ENCODE results near the gene GPR137. TPM values are rescaled to one million over a fixed set of nuclear protein-coding genes. Genes with fewer than 3 reads are reported as not detected.

Gene GPR137
- total and polyA plus RNA-seq, 2 experiments from 2014 or later = 35.7 to 37.6 TPM

GRCh38 chr11:64250415-64251015, 35.1 kb upstream of the GPR137 start:
- peak overlapping the region; percentile 67 for H3K4me2 ChIP-seq (ENCODE audit: unreplicated experiment)
- TF ChIP-seq EZH2phosphoT487 (IDR thresholded peaks at IDR 0.05; ENCODE audit: insufficient read depth, low read depth) (no peak), EZH2 (IDR thresholded peaks at IDR 0.05; ENCODE audit: insufficient read depth, poor library complexity, severe bottlenecking) (no peak)
- WGBS, 2 experiments (ENCODE audit: low coverage in 1 of 2, low lambda C conversion rate in 2 of 2, missing lambda C conversion rate in 2 of 2) = 23 to 27% methylated on average over 12 to 13 of the region's 13 CpGs
- peak overlapping the region; percentile 56 for H3K9ac ChIP-seq
- H3K36me3 ChIP-seq (ENCODE audit: low read depth) = no peaks in the 10 kb centered on the region; the same call in 1 of the 2 replicates
- no peaks in the 10 kb centered on the region for H3K9me2 ChIP-seq (ENCODE audit: insufficient read depth)
- H3K27me3 ChIP-seq (replicated peaks; ENCODE audit: insufficient read depth) = no peaks in the 10 kb centered on the region
- peak overlapping the region; percentile 80 for H2AFZ ChIP-seq
- no peak overlapping the region for H3K27ac ChIP-seq
- peaks cover 6% of the 10 kb centered on the region; the same call in 1 of the 2 replicates for H3F3A ChIP-seq (ENCODE audit: insufficient read depth)
- H3K79me2 ChIP-seq (ENCODE audit: insufficient read depth) = peaks cover 36% of the 10 kb centered on the region
- peak overlapping the region; percentile 91 for H3K4me3 ChIP-seq
- no peaks in the 10 kb centered on the region for H3K9me3 ChIP-seq (ENCODE audit: low read depth)
- H4K20me1 ChIP-seq (ENCODE audit: insufficient read depth) = no peaks in the 10 kb centered on the region
- in situ Hi-C loops (cut with MboI) = no loop called here
- DNase-seq = no peak
- H3K4me1 ChIP-seq (ENCODE audit: insufficient read depth) = peaks cover 11% of the 10 kb centered on the region; the same call in 1 of the 2 replicates

DNA sequence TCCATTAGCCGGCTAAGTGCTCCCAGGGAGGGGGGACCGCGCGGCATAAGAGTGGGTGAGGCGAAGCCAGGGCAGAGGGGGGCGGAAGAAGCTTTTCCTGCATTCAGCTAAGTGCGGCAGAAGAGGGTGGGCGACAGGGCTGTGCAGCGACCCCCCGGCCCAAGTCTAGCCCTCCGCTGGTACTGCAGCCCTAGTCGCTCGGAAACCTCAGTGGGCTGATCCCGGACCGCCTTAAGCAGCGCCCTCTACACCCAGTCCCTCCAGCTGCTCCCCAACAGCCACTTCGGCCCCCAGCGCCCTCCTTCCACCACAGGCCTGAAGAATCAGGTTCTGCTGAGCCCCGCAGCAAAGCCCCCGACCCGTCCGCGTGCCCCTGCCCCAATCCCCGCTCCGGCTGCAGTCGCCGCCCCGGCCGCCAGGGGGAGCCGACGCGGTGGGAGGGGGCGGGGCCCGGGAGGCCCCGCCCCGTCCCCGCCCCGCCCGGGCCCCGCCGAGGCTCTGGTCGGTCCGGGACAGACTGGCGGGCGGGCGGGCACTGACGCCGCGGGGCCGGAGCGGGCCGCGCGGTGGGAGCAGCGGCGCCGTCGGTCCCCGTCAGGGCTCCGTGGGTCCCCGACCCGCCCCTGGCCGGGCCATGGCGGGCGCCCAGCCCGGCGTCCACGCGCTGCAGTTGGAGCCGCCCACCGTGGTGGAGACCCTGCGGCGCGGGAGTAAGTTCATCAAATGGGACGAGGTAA, 34.5 kb upstream of the GPR137 start, which contains the start of gene PLCB3:
TSS of gene PLCB3 (plus strand) at position 515 of the 737 bp plus-strand sequence. CDS start at position 635, 120 bp downstream.
- TF ChIP-seq EZH2phosphoT487 (IDR thresholded peaks at IDR 0.05; ENCODE audit: insufficient read depth, low read depth) (no peak), EZH2 (IDR thresholded peaks at IDR 0.05; ENCODE audit: insufficient read depth, poor library complexity, severe bottlenecking) (no peak)

GRCh38 chr11:64251753-64252002, 34.0 kb upstream of the GPR137 start:
- WGBS, 2 experiments (ENCODE audit: low coverage in 1 of 2, low lambda C conversion rate in 2 of 2, missing lambda C conversion rate in 2 of 2) = 1 to 3% methylated on average over 18 of the region's 18 CpGs

More for the DNA sequence above, 34.5 kb upstream of the GPR137 start, which contains the start of gene PLCB3:
- no peaks in the 10 kb centered on the region for H3K9me3 ChIP-seq (ENCODE audit: low read depth)
- DNase-seq = peak; percentile 82
- H3K27me3 ChIP-seq (replicated peaks; ENCODE audit: insufficient read depth) = no peaks in the 10 kb centered on the region
- H3K4me2 ChIP-seq (ENCODE audit: unreplicated experiment) = peak within 1 kb of the TSS; percentile 99
- H3K4me1 ChIP-seq (ENCODE audit: insufficient read depth) = peaks cover 11% of the 10 kb centered on the region; the same call in 1 of the 2 replicates
- peaks cover 5% of the 10 kb centered on the region; the same call in 1 of the 2 replicates for H3F3A ChIP-seq (ENCODE audit: insufficient read depth)
- H2AFZ ChIP-seq = peak within 1 kb of the TSS; percentile 81
- in situ Hi-C loops (cut with MboI) = no loop called here
- H3K9ac ChIP-seq = peak within 1 kb of the TSS; percentile 87
- H3K79me2 ChIP-seq (ENCODE audit: insufficient read depth) = peaks cover 30% of the 10 kb centered on the region
- H3K9me2 ChIP-seq (ENCODE audit: insufficient read depth) = no peaks in the 10 kb centered on the region
- peak within 1 kb of the TSS; percentile 39 for H3K27ac ChIP-seq
- H4K20me1 ChIP-seq (ENCODE audit: insufficient read depth) = no peaks in the 10 kb centered on the region
- no peaks in the 10 kb centered on the region; the same call in 1 of the 2 replicates for H3K36me3 ChIP-seq (ENCODE audit: low read depth)
- 1 to 2% methylated on average over 19 to 46 of the region's 75 CpGs for WGBS, 2 experiments (ENCODE audit: low coverage in 1 of 2, low lambda C conversion rate in 2 of 2, missing lambda C conversion rate in 2 of 2)
- peak within 1 kb of the TSS; percentile 91 for H3K4me3 ChIP-seq

DNA sequence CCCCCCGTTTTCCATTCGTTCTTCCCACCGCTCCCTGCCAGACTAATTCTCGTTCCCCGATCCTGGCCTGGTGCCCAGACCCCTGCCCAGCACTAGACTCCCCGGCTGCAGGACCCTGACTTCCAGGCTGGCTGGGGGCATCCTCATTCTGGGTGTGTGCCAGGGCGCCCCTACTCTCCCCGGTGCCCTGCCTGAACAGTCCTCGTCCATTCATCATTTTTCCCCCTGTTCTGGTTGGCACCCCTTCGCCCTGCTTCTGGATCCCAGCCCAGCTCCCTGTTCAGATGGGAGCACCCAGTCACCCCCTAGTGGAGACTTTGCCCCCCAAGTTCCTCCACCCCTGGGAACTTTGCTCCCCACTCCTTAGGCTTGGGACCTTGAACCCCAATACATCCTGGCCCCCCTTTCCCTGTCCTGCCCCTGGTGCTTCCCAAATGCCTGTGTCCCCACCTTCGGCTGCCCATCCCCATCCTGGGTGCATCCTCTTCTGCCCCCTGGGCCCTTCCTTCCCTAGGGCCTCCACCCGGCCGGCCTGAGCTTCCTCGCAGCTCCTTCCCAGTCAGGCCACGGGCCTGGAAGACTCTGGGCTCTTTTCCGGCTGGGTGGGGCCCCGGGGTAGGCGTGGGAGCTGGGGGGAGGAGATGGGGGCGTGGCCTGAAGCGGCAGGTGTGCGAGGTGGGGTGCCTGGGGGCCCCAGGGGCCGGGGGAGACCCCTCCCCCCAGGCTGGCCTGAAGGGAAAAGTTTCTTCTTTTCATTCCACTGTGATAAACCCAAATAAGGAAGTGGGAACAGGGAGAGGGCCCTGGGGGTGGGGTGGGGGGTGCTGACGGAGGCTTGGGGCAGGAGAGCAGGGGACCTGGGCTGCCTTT, 33.4 kb upstream of the GPR137 start:
- H3F3A ChIP-seq (ENCODE audit: insufficient read depth) = peaks cover 5% of the 10 kb centered on the region; the same call in 1 of the 2 replicates
- H3K27me3 ChIP-seq (replicated peaks; ENCODE audit: insufficient read depth) = no peaks in the 10 kb centered on the region
- H3K9me2 ChIP-seq (ENCODE audit: insufficient read depth) = no peaks in the 10 kb centered on the region
- peak overlapping the region; percentile 87 for H3K9ac ChIP-seq
- peaks cover 29% of the 10 kb centered on the region for H3K79me2 ChIP-seq (ENCODE audit: insufficient read depth)
- peak; percentile 81 for DNase-seq
- in situ Hi-C loops (cut with MboI) = no loop called here
- peak overlapping the region; percentile 81 for H2AFZ ChIP-seq
- no peak for TF ChIP-seq EZH2 (IDR thresholded peaks at IDR 0.05; ENCODE audit: insufficient read depth, poor library complexity, severe bottlenecking)
- no peak for TF ChIP-seq EZH2phosphoT487 (IDR thresholded peaks at IDR 0.05; ENCODE audit: insufficient read depth, low read depth)
- H3K4me1 ChIP-seq (ENCODE audit: insufficient read depth) = peaks cover 11% of the 10 kb centered on the region; the same call in 1 of the 2 replicates
- H3K27ac ChIP-seq = peak overlapping the region; percentile 39
- H3K4me3 ChIP-seq = peak overlapping the region; percentile 91
- no peaks in the 10 kb centered on the region for H3K9me3 ChIP-seq (ENCODE audit: low read depth)
- H3K4me2 ChIP-seq (ENCODE audit: unreplicated experiment) = peak overlapping the region; percentile 99
- WGBS, 2 experiments (ENCODE audit: low coverage in 1 of 2, low lambda C conversion rate in 2 of 2, missing lambda C conversion rate in 2 of 2) = 3% methylated on average over 14 to 23 of the region's 23 CpGs
- no peaks in the 10 kb centered on the region for H4K20me1 ChIP-seq (ENCODE audit: insufficient read depth)
- H3K36me3 ChIP-seq (ENCODE audit: low read depth) = no peaks in the 10 kb centered on the region; the same call in 1 of the 2 replicates

More at GRCh38 chr11:64251753-64252002, 34.0 kb upstream of the GPR137 start:
- Histone ChIP-seq H4K20me1 (ENCODE audit: insufficient read depth) (no peaks in the 10 kb centered on the region), H3K4me2 (ENCODE audit: unreplicated experiment) (peak overlapping the region; percentile 99), H3K9ac (peak overlapping the region; percentile 87), H3K79me2 (ENCODE audit: insufficient read depth) (peaks cover 29% of the 10 kb centered on the region), H3K27ac (peak overlapping the region; percentile 39), H2AFZ (peak overlapping the region; percentile 81), H3K4me1 (ENCODE audit: insufficient read depth) (peaks cover 11% of the 10 kb centered on the region; the same call in 1 of the 2 replicates), H3K9me3 (ENCODE audit: low read depth) (no peaks in the 10 kb centered on the region), H3K4me3 (peak overlapping the region; percentile 91), H3F3A (ENCODE audit: insufficient read depth) (peaks cover 5% of the 10 kb centered on the region; the same call in 1 of the 2 replicates), H3K36me3 (ENCODE audit: low read depth) (no peaks in the 10 kb centered on the region; the same call in 1 of the 2 replicates), H3K27me3 (replicated peaks; ENCODE audit: insufficient read depth) (no peaks in the 10 kb centered on the region), H3K9me2 (ENCODE audit: insufficient read depth) (no peaks in the 10 kb centered on the region)
- in situ Hi-C loops (cut with MboI) = no loop called here
- DNase-seq = no peak
- TF ChIP-seq EZH2 (IDR thresholded peaks at IDR 0.05; ENCODE audit: insufficient read depth, poor library complexity, severe bottlenecking) = no peak
- no peak for TF ChIP-seq EZH2phosphoT487 (IDR thresholded peaks at IDR 0.05; ENCODE audit: insufficient read depth, low read depth)

All from GM23248 (cell line).